HUES48 (cell line): ENCODE data around the gene JADE2.

Experiments
- H3K27ac ChIP-seq: one replicate; pipeline ENCODE4 v1.7.0; 2013; ENCODE audit warnings: low read depth, low read length, inconsistent platforms
- H3K27me3 ChIP-seq: 2 replicates; pipeline ENCODE4 v1.6.1; 2013; ENCODE audit warnings: mild to moderate bottlenecking, low read length; ENCODE audit not compliant: control insufficient read depth, insufficient read depth
- H3K36me3 ChIP-seq: 2 replicates; pipeline ENCODE4 v1.6.1; 2013; ENCODE audit warnings: low read length; ENCODE audit not compliant: control insufficient read depth, insufficient read depth
- H3K4me1 ChIP-seq: 2 replicates; pipeline ENCODE4 v1.6.1; 2013; ENCODE audit warnings: mild to moderate bottlenecking, low read length; ENCODE audit not compliant: control insufficient read depth, insufficient read depth
- H3K4me3 ChIP-seq: 2 replicates; pipeline ENCODE4 v1.5.1; 2013; ENCODE audit warnings: mild to moderate bottlenecking, low read depth, low read length
- H3K9ac ChIP-seq: 2 replicates; pipeline ENCODE4 v1.6.1; 2013; ENCODE audit warnings: mild to moderate bottlenecking, low read depth, low read length, moderate library complexity
- H3K9me3 ChIP-seq: 2 replicates; pipeline ENCODE4 v1.6.1; 2013; ENCODE audit warnings: low read length; ENCODE audit not compliant: control insufficient read depth, insufficient read depth

JADE2 gene

GRCh38 chr5:134524272-134524825, 1.1 kb upstream of the JADE2 start:
- H3K4me3 ChIP-seq = peak overlapping the region; percentile 89
- H3K27ac ChIP-seq = peak overlapping the region; percentile 98
- H3K9me3 ChIP-seq = no peaks in the 10 kb centered on the region
- H3K4me1 ChIP-seq = peaks cover 30% of the 10 kb centered on the region
- no peaks in the 10 kb centered on the region for H3K36me3 ChIP-seq
- H3K27me3 ChIP-seq = no peaks in the 10 kb centered on the region; the same call in 1 of the 2 replicates
- H3K9ac ChIP-seq = peak overlapping the region; percentile 85

DNA sequence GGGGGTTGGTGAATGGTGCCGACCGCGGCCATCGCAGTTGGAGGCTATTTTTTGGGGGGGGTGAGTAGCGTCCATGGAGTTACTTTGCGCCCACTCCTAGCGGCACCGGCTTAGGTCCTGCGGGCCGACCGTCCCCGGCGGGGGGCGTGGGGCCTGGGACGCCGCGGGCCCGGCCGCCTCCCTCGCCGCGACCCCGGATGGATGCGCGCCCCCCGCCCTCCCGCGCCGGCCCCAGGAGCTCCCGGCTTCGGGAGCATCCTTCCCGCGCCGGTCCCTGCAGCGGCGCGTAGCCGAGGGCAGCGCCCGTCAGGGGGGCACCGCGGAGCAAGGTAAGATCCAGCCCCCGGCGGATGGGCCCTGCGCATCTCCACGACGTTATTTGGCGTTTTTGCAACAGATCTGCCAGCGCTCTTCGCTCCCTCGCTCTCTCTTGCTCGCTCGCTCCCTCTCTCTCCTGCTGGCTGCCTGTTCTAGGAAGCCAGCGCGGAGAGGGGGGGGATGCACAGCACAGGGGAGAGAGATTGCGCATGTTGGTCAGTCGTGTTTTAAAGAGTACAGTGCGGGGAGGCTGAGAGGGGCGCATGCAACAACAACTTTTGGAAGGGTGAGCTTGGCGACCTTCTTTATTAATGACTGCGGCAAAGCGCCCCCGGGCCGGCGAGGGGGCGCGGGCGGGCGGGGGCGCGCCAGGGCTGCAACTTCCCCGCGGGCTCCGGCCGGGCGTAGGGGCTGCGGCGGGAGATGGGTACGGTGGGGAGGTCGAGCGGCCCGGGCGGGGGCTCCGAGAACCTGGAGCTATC, 413 bp downstream of the JADE2 start:
- H3K4me1 ChIP-seq = peaks cover 44% of the 10 kb centered on the region
- peak overlapping the region; percentile 82 for H3K9ac ChIP-seq

DNA sequence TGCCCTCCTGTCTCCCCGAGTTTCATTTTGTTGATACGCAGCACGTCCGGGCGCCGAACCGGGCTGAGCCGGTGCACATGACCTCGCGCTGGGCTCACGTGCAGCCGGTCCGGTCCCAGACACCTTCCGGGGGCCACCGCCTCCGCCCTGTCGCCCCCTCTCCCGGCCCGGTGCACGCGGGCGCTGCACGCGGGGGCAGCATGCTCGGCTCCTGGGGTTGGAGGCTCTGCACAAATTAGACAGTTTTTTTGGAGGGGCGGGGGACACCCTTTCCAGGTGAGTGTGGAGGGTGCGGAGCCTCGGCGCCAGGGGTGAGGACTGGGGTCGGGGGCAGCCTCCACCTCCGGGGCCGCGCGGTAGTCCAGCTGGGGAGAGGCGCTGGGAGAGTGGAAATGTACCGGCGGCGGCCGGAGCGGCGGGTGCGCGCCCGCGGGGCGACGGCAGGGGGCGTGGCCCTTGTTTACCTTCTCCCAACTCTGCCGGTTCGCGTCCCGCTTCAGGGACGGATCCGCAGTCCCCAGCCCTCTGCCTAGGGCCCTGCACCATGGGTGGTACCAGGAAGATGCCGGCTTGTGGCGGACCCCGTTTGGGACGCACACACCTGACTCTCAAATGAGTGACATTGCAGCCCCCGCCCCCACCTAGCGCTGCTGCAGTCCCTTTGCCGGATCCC, 1.1 kb downstream of the JADE2 start:
- peaks cover 50% of the 10 kb centered on the region for H3K4me1 ChIP-seq
- H3K36me3 ChIP-seq = no peaks in the 10 kb centered on the region
- H3K27me3 ChIP-seq = no peaks in the 10 kb centered on the region; the same call in 1 of the 2 replicates
- H3K27ac ChIP-seq = peak overlapping the region; percentile 98
- no peaks in the 10 kb centered on the region for H3K9me3 ChIP-seq
- peak overlapping the region; percentile 89 for H3K4me3 ChIP-seq
- peak overlapping the region; percentile 82 for H3K9ac ChIP-seq

More for the DNA sequence above, 413 bp downstream of the JADE2 start:
- Histone ChIP-seq H3K27me3 (no peaks in the 10 kb centered on the region; the same call in 1 of the 2 replicates), H3K27ac (peak overlapping the region; percentile 98), H3K36me3 (no peaks in the 10 kb centered on the region), H3K9me3 (no peaks in the 10 kb centered on the region), H3K4me3 (peak overlapping the region; percentile 89)

- Histone ChIP-seq H3K27me3 (no peaks in the 10 kb centered on the region; the same call in 1 of the 2 replicates), H3K27ac (peak overlapping the region; percentile 98), H3K4me3 (peak overlapping the region; percentile 89), H3K9me3 (no peaks in the 10 kb centered on the region), H3K36me3 (no peaks in the 10 kb centered on the region), H3K9ac (peak overlapping the region; percentile 53), H3K4me1 (peaks cover 55% of the 10 kb centered on the region)
These were observed 1.9 kb downstream of the JADE2 start for GRCh38 chr5:134527156-134527960.

- no peaks in the 10 kb centered on the region; the same call in 1 of the 2 replicates for H3K27me3 ChIP-seq
- H3K4me3 ChIP-seq = peak overlapping the region; percentile 89
- H3K9me3 ChIP-seq = no peaks in the 10 kb centered on the region
- H3K9ac ChIP-seq = peak overlapping the region; percentile 53
- H3K4me1 ChIP-seq = peaks cover 57% of the 10 kb centered on the region
- H3K27ac ChIP-seq = peak overlapping the region; percentile 98
- H3K36me3 ChIP-seq = no peaks in the 10 kb centered on the region
These were observed 2.5 kb downstream of the JADE2 start for GRCh38 chr5:134527961-134528424.

DNA sequence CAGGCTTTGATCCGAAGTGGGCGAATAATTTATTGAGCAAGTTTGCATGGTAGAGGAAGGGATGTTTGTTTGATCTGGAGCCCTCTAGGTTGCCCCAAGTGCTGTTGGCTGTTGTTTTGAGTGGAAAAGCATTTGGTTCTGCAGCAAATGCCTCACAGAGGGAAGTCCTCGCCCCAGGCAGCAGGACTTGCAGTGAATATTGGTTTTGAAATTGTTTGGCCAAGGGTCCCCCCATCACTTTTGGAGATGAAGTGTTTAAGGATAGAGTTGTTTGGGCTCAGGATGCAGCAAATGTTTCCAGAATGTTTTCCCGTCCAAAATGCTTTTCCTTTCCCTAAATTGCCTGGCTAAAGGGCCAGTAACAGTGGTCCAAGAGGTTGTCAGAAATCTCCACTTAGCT, 3.1 kb downstream of the JADE2 start:
- Histone ChIP-seq H3K27ac (peak overlapping the region; percentile 55), H3K9ac (no peak overlapping the region), H3K27me3 (no peaks in the 10 kb centered on the region), H3K9me3 (no peaks in the 10 kb centered on the region), H3K4me1 (peaks cover 57% of the 10 kb centered on the region), H3K36me3 (no peaks in the 10 kb centered on the region), H3K4me3 (peak overlapping the region; percentile 89)

- Histone ChIP-seq H3K36me3 (no peaks in the 10 kb centered on the region), H3K4me1 (peaks cover 61% of the 10 kb centered on the region), H3K27ac (no peak overlapping the region), H3K27me3 (no peaks in the 10 kb centered on the region), H3K4me3 (no peak overlapping the region), H3K9ac (no peak overlapping the region), H3K9me3 (no peaks in the 10 kb centered on the region)
These were observed 4.0 kb downstream of the JADE2 start for GRCh38 chr5:134529460-134529859.

DNA sequence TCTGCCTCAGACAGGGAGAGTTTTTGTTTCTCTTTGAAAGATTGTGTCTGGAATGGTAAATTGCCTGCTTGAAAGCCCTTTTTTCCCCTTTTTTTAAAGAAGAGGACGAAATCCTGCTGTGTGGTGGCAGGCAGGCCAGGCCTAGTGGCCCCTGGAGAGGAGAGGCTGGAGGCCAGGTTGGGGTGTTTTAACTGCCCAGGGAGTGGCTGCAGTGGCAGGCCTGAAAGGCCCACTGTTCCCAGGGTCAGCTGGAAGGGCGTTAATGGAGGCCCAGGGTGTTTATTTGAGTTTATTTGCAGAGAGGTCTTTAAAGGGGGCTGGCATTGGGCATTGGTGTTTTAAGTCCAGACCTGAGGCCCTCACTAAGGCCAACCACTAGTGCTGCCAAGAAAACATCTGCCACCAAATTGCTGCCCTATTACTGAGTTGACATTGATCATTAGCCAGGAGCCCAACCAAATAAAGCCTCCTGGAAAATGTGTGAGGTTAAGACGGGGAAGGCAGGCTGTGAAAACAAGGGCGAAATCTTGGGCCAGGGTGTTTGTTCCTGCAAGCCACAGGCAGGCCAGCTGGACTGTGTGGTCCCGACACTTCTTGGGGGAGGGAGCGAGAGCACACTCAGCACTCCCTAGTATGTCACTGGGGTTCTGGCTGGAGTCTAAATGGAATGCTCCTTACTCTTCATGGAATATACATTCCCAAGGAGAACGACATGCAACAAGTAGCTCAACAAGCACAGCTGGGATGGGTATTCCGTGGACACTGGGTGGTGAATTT, 5.0 kb downstream of the JADE2 start:
- no peaks in the 10 kb centered on the region for H3K9me3 ChIP-seq
- H3K27me3 ChIP-seq = no peaks in the 10 kb centered on the region
- no peak overlapping the region for H3K9ac ChIP-seq
- no peaks in the 10 kb centered on the region for H3K36me3 ChIP-seq
- H3K4me1 ChIP-seq = peaks cover 67% of the 10 kb centered on the region
- H3K27ac ChIP-seq = no peak overlapping the region
- no peak overlapping the region for H3K4me3 ChIP-seq

GRCh38 chr5:134533115-134533815, 7.8 kb downstream of the JADE2 start:
- Histone ChIP-seq H3K27me3 (no peaks in the 10 kb centered on the region), H3K4me3 (no peak overlapping the region), H3K9me3 (no peaks in the 10 kb centered on the region), H3K9ac (no peak overlapping the region), H3K4me1 (peaks cover 61% of the 10 kb centered on the region), H3K27ac (no peak overlapping the region), H3K36me3 (peaks cover 25% of the 10 kb centered on the region)
